Bronchial epithelial cell (primary cell): Measurements from ENCODE around the gene RFTN2. TPM values are rescaled to one million over a fixed set of nuclear protein-coding genes. Genes with fewer than 3 reads are reported as not detected.
"Not testable (repeated sequence)": the region's sequence is repeated elsewhere in the genome, so short reads cannot be mapped to it uniquely, and the experiment has no call there.

Experiments
- DNase-seq: peaks from one replicate; pipeline ENCODE4 v3.0.0-alpha.2; 2010; ENCODE audit warnings: low read depth
- FAIRE-seq: peaks from 2 replicates; lab custom pipeline; 2011; peaks lifted over from hg19 to GRCh38; lab: Jason Lieb, UNC
- H3K27me3 ChIP-seq: 2 replicates; pipeline ENCODE4 v1.5.1; 2011; ENCODE audit warnings: low read length; ENCODE audit not compliant: control insufficient read depth, insufficient read depth
- H3K36me3 ChIP-seq: 2 replicates; pipeline ENCODE4 v1.5.1; 2011; ENCODE audit warnings: low read length; ENCODE audit not compliant: control insufficient read depth, insufficient read depth
- H3K4me3 ChIP-seq: 2 replicates; pipeline ENCODE4 v1.5.1; 2011; ENCODE audit warnings: mild to moderate bottlenecking, low read depth, low read length, control low read depth
- CTCF ChIP-seq: IDR thresholded peaks from 2 replicates; pipeline ENCODE4 v1.5.1; 2011; ENCODE audit warnings: mild to moderate bottlenecking, moderate library complexity, low read length, control low read depth, inconsistent platforms; ENCODE audit not compliant: insufficient read depth, severe bottlenecking
- total RNA-seq: library from RNA; depleted of rRNA; stranded (reverse); fragments of >200 nt; gene quantifications from 2 replicates; pipeline ENCODE4 v1.2.1, GENCODE V29; 2014

RFTN2 gene
- total RNA-seq: under 0.01 and 0.13 TPM in 2 replicates

GRCh38 chr2:197675246-197675645 is at the start of gene RFTN2:
TSS of gene RFTN2 (minus strand) at chr2:197675587. CDS start at chr2:197675458, 129 bp downstream.
- FAIRE-seq (no peak), DNase-seq (no peak)
- Histone ChIP-seq H3K4me3 (no peak within 1 kb of the TSS), H3K36me3 (no peaks in the 10 kb centered on the region), H3K27me3 (no peaks in the 10 kb centered on the region)
- TF ChIP-seq CTCF: no peak

GRCh38 chr2:197717863-197718262 is 42.5 kb upstream of the RFTN2 start:
- FAIRE-seq: no peak
- TF ChIP-seq CTCF: no peak
- no peak for DNase-seq
- no peaks in the 10 kb centered on the region for H3K36me3 ChIP-seq
- H3K4me3 ChIP-seq: no peak overlapping the region
- H3K27me3 ChIP-seq: no peaks in the 10 kb centered on the region

- no peak for TF ChIP-seq CTCF
- Histone ChIP-seq H3K36me3 (peaks cover 1% of the 10 kb centered on the region), H3K4me3 (no peak overlapping the region), H3K27me3 (no peaks in the 10 kb centered on the region)
- FAIRE-seq (no peak), DNase-seq (no peak)
These were observed 37.9 kb upstream of the RFTN2 start for GRCh38 chr2:197713271-197713670.

GRCh38 chr2:197711578-197711977 is 36.2 kb upstream of the RFTN2 start:
- Histone ChIP-seq H3K36me3 (peaks cover 1% of the 10 kb centered on the region), H3K4me3 (no peak overlapping the region), H3K27me3 (no peaks in the 10 kb centered on the region)
- DNase-seq: no peak
- no peak for FAIRE-seq
- no peak for TF ChIP-seq CTCF

GRCh38 chr2:197710424-197711042 is 35.1 kb upstream of the RFTN2 start:
- FAIRE-seq (no peak), DNase-seq (no peak)
- no peak for TF ChIP-seq CTCF
- Histone ChIP-seq H3K27me3 (no peaks in the 10 kb centered on the region), H3K4me3 (no peak overlapping the region), H3K36me3 (peaks cover 1% of the 10 kb centered on the region)

GRCh38 chr2:197709140-197709539 is 33.8 kb upstream of the RFTN2 start:
- H3K4me3 ChIP-seq, H3K36me3 ChIP-seq, H3K27me3 ChIP-seq, DNase-seq, FAIRE-seq: not testable (repeated sequence)
